Measurements from ENCODE around the gene NGEF. TPM values are rescaled to one million over a fixed set of nuclear protein-coding genes. Genes with fewer than 3 reads are reported as not detected.

The NGEF gene
- total RNA-seq, 1 donor from 2014 or later, result 1.2 TPM

DNA sequence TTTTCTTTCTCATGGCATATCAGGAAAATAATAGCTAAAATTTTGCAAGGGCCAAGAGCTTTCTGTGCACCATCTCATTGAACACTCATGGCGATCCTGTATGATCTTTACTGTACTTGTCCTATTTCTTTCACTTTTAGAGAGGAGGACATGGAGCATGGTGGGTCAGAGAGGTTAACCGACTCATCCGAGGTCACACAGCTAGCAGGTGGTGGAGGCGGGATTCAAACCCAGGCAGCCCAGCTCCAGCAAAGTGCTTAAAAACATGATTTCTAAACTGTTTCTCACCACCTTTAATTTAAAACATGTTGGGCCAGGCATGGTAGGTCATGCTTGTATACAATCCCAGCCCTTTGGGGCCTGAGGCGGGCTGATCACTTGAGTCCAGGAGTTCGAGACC lies 6.4 kb downstream of the NGEF start:
- H3K4me1 Mint-ChIP-seq (ENCODE audit: low read depth), result no peaks in the 10 kb centered on the region
- no peak overlapping the region for H3K4me3 Mint-ChIP-seq (ENCODE audit: low read depth)
- H3K27ac Mint-ChIP-seq, result no peak overlapping the region
- H3K9me3 Mint-ChIP-seq (ENCODE audit: low read depth), result no peaks in the 10 kb centered on the region
- H3K27me3 Mint-ChIP-seq, result peaks cover 16% of the 10 kb centered on the region
- DNase-seq (ENCODE audit: low spot score, unreplicated experiment), result no peak
- TF ChIP-seq, protein P1, sequence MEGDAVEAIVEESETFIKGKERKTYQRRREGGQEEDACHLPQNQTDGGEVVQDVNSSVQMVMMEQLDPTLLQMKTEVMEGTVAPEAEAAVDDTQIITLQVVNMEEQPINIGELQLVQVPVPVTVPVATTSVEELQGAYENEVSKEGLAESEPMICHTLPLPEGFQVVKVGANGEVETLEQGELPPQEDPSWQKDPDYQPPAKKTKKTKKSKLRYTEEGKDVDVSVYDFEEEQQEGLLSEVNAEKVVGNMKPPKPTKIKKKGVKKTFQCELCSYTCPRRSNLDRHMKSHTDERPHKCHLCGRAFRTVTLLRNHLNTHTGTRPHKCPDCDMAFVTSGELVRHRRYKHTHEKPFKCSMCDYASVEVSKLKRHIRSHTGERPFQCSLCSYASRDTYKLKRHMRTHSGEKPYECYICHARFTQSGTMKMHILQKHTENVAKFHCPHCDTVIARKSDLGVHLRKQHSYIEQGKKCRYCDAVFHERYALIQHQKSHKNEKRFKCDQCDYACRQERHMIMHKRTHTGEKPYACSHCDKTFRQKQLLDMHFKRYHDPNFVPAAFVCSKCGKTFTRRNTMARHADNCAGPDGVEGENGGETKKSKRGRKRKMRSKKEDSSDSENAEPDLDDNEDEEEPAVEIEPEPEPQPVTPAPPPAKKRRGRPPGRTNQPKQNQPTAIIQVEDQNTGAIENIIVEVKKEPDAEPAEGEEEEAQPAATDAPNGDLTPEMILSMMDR (IDR thresholded peaks at IDR 0.05; ENCODE audit: unreplicated experiment), result no peak
- no peaks in the 10 kb centered on the region for H3K36me3 Mint-ChIP-seq (ENCODE audit: insufficient read depth)

DNA sequence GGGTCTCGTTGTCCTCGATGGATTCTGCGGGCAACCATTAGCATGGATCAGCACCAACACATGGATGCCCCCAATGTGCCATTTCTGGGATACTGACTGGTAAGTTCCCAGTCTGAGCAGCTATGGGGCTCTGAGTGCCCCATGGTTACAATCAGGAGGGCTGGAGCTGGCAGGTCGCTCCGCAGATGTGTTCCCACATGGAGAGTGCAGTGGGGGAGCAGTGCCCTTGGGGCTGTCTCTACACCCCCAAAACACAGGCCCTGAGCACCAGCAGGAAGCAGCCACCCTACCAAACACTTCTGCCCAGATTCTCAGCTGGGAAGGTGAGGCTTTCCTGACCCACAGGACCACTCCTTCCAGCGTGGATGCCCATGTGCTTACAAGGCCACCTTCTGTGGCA lies 8.0 kb downstream of the NGEF start:
- H3K9me3 Mint-ChIP-seq (ENCODE audit: low read depth), result no peaks in the 10 kb centered on the region
- no peaks in the 10 kb centered on the region for H3K36me3 Mint-ChIP-seq (ENCODE audit: insufficient read depth)
- H3K27ac Mint-ChIP-seq, result no peak overlapping the region
- H3K4me1 Mint-ChIP-seq (ENCODE audit: low read depth), result no peaks in the 10 kb centered on the region
- no peak for DNase-seq (ENCODE audit: low spot score, unreplicated experiment)
- no peak overlapping the region for H3K4me3 Mint-ChIP-seq (ENCODE audit: low read depth)
- peaks cover 16% of the 10 kb centered on the region for H3K27me3 Mint-ChIP-seq
- TF ChIP-seq, protein P1 (IDR thresholded peaks at IDR 0.05; ENCODE audit: unreplicated experiment), result no peak

DNA sequence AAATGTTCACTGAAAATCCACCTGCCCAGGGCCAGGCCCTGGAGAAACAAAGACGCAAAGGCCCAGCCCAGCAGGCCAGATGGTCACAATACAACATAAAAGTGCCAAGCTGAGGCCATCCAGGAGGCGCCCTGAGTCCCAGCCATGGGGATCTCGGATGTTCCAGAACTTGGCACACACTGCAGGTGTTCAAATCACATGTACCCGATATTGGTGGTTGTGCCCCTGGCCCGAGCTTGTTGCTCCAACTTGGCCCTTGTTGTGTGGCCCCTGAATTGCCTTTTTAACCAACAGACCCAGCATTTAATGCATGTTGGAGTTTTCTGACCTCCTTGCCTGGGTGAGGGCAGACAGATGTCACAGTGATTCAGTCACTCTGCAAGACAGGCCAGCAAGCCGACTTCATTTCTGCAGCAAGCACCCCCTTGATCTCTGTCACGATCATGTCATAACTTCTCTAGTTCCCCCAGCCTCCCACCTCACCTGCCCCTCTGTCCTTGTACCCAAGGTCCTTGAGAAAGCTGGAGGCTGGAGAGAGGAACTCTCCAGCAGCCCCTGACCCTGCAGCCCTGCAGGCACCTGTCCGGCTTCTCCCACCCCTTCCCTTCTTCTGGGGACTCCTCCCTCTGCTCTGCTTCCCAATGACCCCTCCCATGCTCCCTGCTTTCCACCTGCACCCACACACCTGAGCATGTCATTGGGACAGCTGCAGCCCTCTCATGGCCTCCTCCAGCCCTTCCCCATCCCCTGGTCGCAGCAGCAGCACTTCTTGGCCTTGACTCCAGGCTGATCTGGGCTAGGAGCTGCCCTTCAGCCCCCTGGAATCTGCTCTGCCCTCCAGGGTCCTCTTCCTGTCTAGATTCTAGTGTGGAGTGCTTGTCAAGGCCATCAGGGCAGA lies 9.1 kb downstream of the NGEF start:
- Mint-ChIP-seq H3K27ac (no peak overlapping the region), H3K4me1 (ENCODE audit: low read depth) (no peaks in the 10 kb centered on the region), H3K27me3 (peaks cover 16% of the 10 kb centered on the region), H3K9me3 (ENCODE audit: low read depth) (no peaks in the 10 kb centered on the region), H3K4me3 (ENCODE audit: low read depth) (no peak overlapping the region), H3K36me3 (ENCODE audit: insufficient read depth) (no peaks in the 10 kb centered on the region)
- TF ChIP-seq, protein P1 (IDR thresholded peaks at IDR 0.05; ENCODE audit: unreplicated experiment), result no peak
- DNase-seq (ENCODE audit: low spot score, unreplicated experiment), result no peak

DNA sequence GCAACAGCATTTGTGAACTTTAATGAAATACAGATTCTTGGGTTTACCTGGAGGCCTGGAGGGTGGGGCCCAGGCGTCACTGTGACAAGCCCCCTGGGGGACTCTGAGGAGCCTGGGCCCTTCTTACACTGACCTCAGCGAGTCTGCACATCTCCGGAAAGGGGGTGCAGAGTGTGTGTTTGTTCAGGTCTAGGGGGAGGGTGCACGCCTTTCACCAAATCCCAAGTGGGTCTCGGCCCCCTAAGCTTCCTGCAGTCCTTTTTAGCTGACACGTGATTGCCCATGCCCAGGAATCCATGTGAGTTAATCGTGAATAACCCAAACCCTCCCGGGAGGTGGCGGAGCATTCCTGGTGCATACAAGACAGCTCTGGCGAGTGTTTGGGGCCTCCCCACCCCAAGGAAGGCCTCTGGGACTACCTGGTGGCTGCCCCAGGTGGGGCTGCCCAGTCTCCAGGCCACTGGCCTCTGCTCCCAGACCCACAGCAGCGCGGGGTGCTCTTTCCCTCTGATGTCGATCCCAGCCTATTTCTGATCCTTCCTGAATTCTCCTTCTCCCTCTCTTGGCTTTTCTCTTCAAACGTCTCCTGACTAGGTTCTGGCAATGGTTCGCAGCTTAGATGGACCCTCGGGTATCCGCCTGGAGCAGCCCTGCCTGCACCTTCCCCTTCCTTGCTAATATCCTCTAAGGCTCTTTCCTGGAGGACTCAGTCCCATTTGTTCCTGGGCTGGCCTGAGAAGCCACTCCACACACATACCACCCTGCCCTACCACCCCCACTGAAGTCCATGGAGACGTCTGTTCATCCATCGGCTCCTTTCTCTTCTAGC lies 10.0 kb downstream of the NGEF start:
- H3K36me3 Mint-ChIP-seq (ENCODE audit: insufficient read depth), result no peaks in the 10 kb centered on the region
- no peak overlapping the region for H3K4me3 Mint-ChIP-seq (ENCODE audit: low read depth)
- no peaks in the 10 kb centered on the region for H3K9me3 Mint-ChIP-seq (ENCODE audit: low read depth)
- H3K4me1 Mint-ChIP-seq (ENCODE audit: low read depth), result no peaks in the 10 kb centered on the region
- no peak overlapping the region for H3K27ac Mint-ChIP-seq
- peaks cover 16% of the 10 kb centered on the region for H3K27me3 Mint-ChIP-seq
- no peak for DNase-seq (ENCODE audit: low spot score, unreplicated experiment)
- TF ChIP-seq, protein P1 (IDR thresholded peaks at IDR 0.05; ENCODE audit: unreplicated experiment), result no peak
